Testis (tissue), 2 donors: ENCODE results near the gene PRND.
"Not testable (repeated sequence)": the region's sequence is repeated elsewhere in the genome, so short reads cannot be mapped to it uniquely, and the experiment has no call there.

Experiments
- POLR2A ChIP-seq: fragments of 450-650 bp; IDR thresholded peaks from one replicate; pipeline ENCODE4 v1.6.1; 2017; ENCODE audit warnings: antibody characterized with exemption, mild to moderate bottlenecking, moderate library complexity
- TF ChIP-seq, protein P1 (sequence below), 3 experiments: fragments of 450-650 bp in 2 of 3; fragments of 200-600 bp in 1 of 3; sonication (generic) in 1 of 3; IDR thresholded peaks; one replicate each; pipeline ENCODE4 v1.5.1; 2016 to 2019; ENCODE audit warnings: antibody characterized with exemption in 3 of 3, mild to moderate bottlenecking in 2 of 3, moderate library complexity in 1 of 3

DNA sequence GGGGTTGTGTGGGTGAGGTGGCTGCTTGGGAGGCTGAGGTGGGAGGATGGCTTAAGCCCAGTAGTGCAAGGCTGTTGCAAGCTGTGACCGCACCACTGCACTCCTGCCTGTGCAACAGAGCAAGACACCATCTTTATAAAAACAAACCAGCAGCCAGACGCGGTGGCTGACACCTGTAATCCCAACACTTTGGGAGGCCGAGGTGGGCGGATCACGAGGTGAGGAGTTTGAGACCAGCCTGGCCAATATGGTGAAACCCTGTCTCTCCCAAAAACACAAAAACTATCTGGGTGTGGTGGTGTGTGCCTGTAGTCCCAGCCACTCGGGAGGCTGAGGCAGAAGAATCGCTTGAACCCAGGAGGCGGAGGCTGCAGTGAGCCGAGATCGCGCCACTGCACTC, 14.8 kb upstream of the PRND start:
- TF ChIP-seq, protein P1, sequence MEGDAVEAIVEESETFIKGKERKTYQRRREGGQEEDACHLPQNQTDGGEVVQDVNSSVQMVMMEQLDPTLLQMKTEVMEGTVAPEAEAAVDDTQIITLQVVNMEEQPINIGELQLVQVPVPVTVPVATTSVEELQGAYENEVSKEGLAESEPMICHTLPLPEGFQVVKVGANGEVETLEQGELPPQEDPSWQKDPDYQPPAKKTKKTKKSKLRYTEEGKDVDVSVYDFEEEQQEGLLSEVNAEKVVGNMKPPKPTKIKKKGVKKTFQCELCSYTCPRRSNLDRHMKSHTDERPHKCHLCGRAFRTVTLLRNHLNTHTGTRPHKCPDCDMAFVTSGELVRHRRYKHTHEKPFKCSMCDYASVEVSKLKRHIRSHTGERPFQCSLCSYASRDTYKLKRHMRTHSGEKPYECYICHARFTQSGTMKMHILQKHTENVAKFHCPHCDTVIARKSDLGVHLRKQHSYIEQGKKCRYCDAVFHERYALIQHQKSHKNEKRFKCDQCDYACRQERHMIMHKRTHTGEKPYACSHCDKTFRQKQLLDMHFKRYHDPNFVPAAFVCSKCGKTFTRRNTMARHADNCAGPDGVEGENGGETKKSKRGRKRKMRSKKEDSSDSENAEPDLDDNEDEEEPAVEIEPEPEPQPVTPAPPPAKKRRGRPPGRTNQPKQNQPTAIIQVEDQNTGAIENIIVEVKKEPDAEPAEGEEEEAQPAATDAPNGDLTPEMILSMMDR (IDR thresholded peaks at IDR 0.05) = not testable (repeated sequence)
- TF ChIP-seq POLR2A = not testable (repeated sequence)
